Stimulated activated CD8-positive, alpha-beta memory T cell treated with anti-CD3 and anti-CD28 coated beads, Interleukin-7, amount 100 ng/mL, for 1 hour (primary cell): ENCODE measurements around the gene GNG7.
"Not testable (repeated sequence)": the region's sequence is repeated elsewhere in the genome, so short reads cannot be mapped to it uniquely, and the experiment has no call there.

Source experiments
- DNase-seq, 2 donors: peaks; one replicate each; pipeline ENCODE4 v3.0.0-alpha.2; 2020; ENCODE audit warnings: low read depth in 2 of 2

Gene GNG7

GRCh38 chr19:2551172-2551863, 151.2 kb downstream of the GNG7 start:
- no peak for DNase-seq

- DNase-seq, result no peak
Observed at GRCh38 chr19:2550431-2551171, 151.9 kb downstream of the GNG7 start.

- DNase-seq, result no peak
Observed at GRCh38 chr19:2549701-2550191, 152.7 kb downstream of the GNG7 start.

DNA sequence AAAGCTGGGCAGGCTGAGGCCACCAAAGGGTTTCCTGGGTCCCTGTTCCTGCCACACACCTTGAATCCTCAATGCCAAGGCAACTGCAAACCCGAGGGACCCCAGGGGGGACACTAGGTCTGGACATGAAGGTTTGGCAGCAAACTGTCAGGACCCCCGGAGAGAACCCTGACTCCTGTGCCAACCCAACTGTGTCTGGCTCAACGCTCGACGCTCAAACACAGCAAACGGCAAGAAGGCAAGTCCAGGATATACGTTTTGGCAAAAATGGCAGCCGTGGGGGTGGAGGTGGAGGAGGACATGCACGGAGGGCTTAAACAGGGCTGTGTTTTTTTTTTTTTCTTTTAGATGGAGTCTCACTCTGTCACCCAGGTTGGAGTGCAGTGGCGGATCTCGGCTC, 153.5 kb downstream of the GNG7 start:
- DNase-seq, result no peak

DNA sequence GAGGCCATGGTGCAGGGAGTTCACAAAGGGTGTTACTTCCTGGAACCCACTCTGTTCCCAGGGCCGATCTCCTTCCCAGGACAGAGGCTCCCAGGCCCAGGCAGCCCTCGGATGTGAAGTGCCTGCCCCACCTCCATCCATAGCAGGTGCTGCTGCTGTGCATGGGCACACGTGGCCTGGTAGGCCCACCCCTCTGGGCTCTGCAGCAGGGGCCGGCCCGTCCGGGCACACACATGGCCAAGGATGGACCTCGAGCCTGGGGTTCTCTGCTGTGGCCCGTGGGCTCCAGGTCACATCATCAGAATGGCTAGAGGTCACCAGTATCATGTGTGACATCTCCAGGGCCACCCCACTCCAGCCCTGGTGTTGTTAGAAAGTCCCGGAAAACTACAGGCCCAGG, 154.8 kb downstream of the GNG7 start:
- DNase-seq, result no peak

DNA sequence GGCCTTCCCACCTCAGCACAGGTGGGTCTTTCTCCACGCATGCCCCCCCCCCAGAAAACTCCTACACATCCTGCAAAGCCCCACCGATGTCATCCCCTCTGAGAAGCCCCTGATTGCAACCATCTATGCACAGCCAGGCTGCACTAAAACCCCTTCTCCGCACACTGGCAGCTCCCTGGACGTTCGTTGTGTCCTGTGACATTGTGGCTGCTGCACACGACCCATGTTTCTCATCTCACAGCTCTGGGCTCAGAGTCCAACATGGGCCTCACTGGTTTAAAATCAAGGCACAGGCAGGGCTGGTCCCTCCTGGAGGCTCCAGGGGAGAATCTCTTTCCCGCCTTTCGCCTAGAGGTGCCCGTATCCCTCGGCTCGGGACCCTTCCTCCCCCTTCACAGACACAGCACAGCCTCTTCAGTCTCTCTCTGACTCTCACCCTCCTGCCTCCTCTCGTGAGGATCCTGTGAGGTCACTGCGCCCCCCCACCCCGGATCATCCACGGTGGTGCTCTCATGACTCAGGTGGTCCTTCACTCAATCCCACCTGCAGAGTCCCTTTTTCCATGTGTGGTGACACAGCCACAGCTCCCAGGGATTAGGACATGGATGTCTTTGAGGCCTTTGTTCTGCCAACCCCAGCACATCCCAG, 155.3 kb downstream of the GNG7 start:
- DNase-seq, result no peak

GRCh38 chr19:2546128-2547032, 156.1 kb downstream of the GNG7 start:
- DNase-seq, result no peak

- not testable (repeated sequence) for DNase-seq
Observed at GRCh38 chr19:2545416-2546127, 156.9 kb downstream of the GNG7 start.

GRCh38 chr19:2544576-2545415, 157.7 kb downstream of the GNG7 start:
- DNase-seq, result no peak

DNA sequence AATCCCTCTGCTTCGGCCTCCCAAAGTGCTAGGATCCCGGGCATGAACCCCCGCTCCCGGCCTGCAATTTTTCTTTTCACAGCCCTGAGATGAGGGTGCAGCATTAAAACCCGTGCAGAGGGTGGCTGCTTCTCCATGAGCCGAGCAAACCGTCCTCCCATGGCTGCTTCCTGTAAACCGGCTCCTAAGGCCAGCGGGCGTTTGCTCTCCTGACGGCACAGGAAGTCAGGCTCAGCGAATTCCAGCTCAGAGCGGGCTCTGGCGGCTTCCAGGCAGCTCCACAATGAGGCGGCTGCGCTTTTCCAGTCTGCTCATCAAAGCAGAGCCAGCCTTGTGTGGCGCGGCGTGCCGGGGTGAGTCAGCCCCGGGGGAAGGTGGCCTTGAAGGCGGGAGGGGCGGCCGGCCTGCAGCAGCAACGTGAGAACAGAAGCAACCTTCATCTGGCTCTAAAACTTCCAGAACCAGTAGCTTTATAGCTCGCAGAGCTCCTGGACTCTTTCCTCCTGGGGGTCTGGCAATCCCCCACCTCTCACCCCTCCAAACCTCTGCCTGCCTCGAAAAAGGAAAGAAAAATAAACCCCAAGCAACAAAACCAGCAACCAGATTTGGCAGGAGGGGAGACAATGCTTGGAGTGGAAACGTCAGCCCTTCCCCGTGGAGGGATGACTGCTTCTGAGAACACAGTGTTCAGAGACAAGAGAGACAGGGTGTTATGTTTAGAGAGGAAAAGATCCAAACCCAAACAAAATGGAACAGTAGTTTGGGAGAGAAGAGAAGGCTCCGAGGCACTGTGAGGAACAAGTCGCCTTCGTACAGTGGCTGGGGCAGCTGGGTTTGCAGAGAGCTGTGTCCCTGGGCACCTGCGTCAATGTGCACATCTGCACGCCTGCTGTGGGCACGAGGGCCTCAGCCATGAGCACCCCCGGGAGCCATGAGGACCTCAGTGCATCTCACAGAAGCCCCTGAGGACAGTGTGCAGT, 158.7 kb downstream of the GNG7 start:
- peak; percentile 31 to 58 for DNase-seq

DNA sequence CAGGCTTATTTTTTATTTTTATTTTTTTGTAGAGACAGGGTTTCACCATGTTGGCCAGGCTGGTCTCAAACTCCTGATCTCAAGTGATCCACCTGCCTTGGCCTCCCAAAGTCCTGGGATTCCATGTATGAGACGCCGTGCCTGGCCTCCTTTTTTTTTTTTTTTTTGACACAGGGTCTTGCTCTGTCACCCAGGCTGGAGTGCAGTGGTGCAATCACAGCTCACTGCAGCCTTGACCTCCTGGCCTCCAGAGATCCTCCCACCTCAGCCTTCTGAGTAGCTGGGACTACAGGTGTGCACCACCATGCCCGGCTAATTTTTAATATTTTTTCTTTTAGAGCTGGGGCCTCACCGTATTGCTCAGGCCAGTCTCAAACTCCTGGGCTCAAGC, 159.4 kb downstream of the GNG7 start:
- not testable (repeated sequence) for DNase-seq

GRCh38 chr19:2542341-2543069, 160.0 kb downstream of the GNG7 start:
- no peak for DNase-seq

- DNase-seq, result no peak
Observed at GRCh38 chr19:2540646-2541454, 161.6 kb downstream of the GNG7 start.

DNA sequence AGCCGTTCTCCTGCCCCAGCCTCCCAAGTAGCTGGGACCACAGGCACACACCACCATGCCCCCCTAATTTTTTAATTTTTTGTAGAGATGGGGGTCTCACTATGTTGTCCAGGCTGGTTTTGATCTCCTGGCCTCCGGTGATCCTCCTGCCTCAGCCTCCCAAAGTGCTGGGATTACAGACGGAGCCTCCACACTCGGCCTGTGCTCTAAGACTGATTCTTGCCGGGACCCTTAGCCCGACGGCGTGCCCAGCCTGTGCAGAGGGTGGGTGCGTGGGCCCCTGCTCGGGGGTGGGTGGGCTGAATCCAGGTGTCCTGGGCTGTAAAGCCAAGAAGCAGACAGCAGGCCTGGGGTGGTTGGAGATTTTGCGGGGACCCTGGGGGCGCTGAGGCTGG, 162.2 kb downstream of the GNG7 start:
- no peak for DNase-seq

GRCh38 chr19:2538096-2538757, 164.3 kb downstream of the GNG7 start:
- no peak for DNase-seq

- not testable (repeated sequence) for DNase-seq
Observed at GRCh38 chr19:2537584-2537983, 164.9 kb downstream of the GNG7 start.

DNA sequence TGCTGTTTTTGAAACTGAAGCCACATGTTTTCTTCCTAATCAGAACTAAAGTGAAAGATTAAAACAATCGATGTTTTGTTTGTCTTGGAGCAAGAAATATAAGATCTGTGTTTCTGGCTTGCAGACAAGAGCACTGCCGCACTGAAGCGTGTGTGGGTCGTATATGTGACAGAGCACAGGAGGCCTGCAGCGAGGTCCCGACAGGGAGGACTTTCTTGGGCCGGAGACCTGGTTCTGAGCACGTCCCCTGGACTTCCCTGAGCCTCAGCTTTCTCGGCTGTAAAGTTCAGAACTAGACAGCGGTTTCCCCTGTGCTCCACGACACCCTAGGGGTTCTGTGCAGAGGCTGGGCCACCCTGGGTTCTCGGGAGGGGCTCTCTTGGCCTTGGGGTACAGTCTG, 166.0 kb downstream of the GNG7 start:
- DNase-seq, result no peak
